HG03442 (cell line): ENCODE data around the gene RAD51B.

ENCODE experiments used
- ATAC-seq: cut with Tn5 transposase; IDR thresholded peaks from one replicate; pipeline ENCODE4 v1.9.1; 2021; ENCODE audit warnings: mild to moderate bottlenecking, moderate library complexity; ENCODE audit not compliant: unreplicated experiment

The RAD51B gene

GRCh38 chr14:68666899-68667298 is 847.3 kb downstream of the RAD51B start:
- ATAC-seq: no peak

GRCh38 chr14:68667313-68667791 is 847.8 kb downstream of the RAD51B start:
- ATAC-seq: no peak

- ATAC-seq: no peak
Measured at GRCh38 chr14:68668028-68668427, 848.4 kb downstream of the RAD51B start.

GRCh38 chr14:68668531-68668930 is 849.0 kb downstream of the RAD51B start:
- no peak for ATAC-seq

GRCh38 chr14:68669111-68669511 is 849.5 kb downstream of the RAD51B start:
- ATAC-seq: no peak

- no peak for ATAC-seq
Measured at GRCh38 chr14:68669603-68670358, 850.2 kb downstream of the RAD51B start.

GRCh38 chr14:68670359-68670715 is 850.8 kb downstream of the RAD51B start:
- ATAC-seq: no peak

GRCh38 chr14:68671909-68672308 is 852.3 kb downstream of the RAD51B start:
- no peak for ATAC-seq

- ATAC-seq: no peak
Measured at GRCh38 chr14:68672609-68673285, 853.2 kb downstream of the RAD51B start.

GRCh38 chr14:68673464-68673863 is 853.9 kb downstream of the RAD51B start:
- ATAC-seq: no peak

- ATAC-seq: no peak
Measured at GRCh38 chr14:68674538-68675232, 855.1 kb downstream of the RAD51B start.

GRCh38 chr14:68675233-68675577 is 855.6 kb downstream of the RAD51B start:
- ATAC-seq: no peak

- no peak for ATAC-seq
Measured at GRCh38 chr14:68676511-68676943, 856.9 kb downstream of the RAD51B start.

GRCh38 chr14:68677476-68677875 is 857.9 kb downstream of the RAD51B start:
- no peak for ATAC-seq

GRCh38 chr14:68677901-68678300 is 858.3 kb downstream of the RAD51B start:
- ATAC-seq: no peak

GRCh38 chr14:68678471-68678870 is 858.9 kb downstream of the RAD51B start:
- no peak for ATAC-seq

GRCh38 chr14:68679301-68679700 is 859.7 kb downstream of the RAD51B start:
- ATAC-seq: no peak

- no peak for ATAC-seq
Measured at GRCh38 chr14:68679746-68680467, 860.3 kb downstream of the RAD51B start.

- no peak for ATAC-seq
Measured at GRCh38 chr14:68680541-68681051, 861.0 kb downstream of the RAD51B start.

GRCh38 chr14:68681256-68682011 is 861.9 kb downstream of the RAD51B start:
- no peak for ATAC-seq
